ENCODE data around the gene ALLC. TPM values are rescaled to one million over a fixed set of nuclear protein-coding genes. Genes with fewer than 3 reads are reported as not detected.

Gene ALLC
- total RNA-seq, 2 donors from 2014 or later = 5.2 TPM; not detected in 1

GRCh38 chr2:3726511-3726910 lies 68.5 kb downstream of the ALLC start:
- no peak overlapping the region for H3K27ac ChIP-seq
- 87% methylated on average over 10 of the region's 10 CpGs for WGBS
- no peaks in the 10 kb centered on the region for H3K36me3 ChIP-seq
- no peaks in the 10 kb centered on the region for H3K9me3 ChIP-seq
- no peak for DNase-seq (ENCODE audit: low spot score)
- H3K4me3 ChIP-seq = no peak overlapping the region
- H3K4me1 ChIP-seq (replicated peaks) = no peaks in the 10 kb centered on the region
- peaks cover 4% of the 10 kb centered on the region for H3K27me3 ChIP-seq (replicated peaks; ENCODE audit: insufficient read depth)
- TF ChIP-seq CTCF (IDR thresholded peaks at IDR 0.05) = no peak
- no peak for TF ChIP-seq POLR2AphosphoS5 (IDR thresholded peaks at IDR 0.05)
- TF ChIP-seq POLR2A (IDR thresholded peaks at IDR 0.05) = no peak
- intact Hi-C loops (cut with DNase I) = no loop called here

DNA sequence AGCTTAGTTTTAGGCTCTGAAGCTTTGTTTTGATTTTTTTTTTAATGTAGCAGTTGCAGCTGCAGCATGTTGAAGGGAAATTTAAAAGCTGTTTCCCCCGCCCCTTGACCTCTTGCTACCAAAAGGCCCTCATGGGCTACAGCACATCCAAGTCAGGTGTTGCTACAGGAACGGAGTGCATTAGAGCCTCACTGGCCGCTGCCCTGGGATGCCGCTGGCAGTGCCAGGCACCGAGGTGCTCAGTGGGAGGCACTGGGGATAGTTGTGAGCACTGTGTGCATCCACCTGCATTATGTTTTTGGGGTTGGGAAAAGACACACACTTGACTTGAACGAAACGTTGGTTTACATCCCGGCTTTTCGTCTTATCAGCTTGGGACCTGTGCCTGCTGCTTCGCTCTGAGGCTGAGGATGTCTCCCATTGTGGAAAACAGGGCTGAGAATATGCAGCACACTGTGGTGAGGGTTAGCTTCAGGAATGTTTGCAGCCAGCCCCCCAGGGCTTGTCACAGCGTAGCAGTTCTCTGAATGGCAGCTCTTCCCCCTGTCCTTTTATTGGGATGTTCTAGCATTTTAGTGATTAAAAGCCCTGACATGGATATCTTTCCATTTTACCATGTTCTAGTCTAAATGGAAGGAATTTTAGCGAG lies 69.5 kb downstream of the ALLC start:
- Histone ChIP-seq H3K4me3 (no peak overlapping the region), H3K4me1 (replicated peaks) (no peaks in the 10 kb centered on the region), H3K27me3 (replicated peaks; ENCODE audit: insufficient read depth) (peaks cover 4% of the 10 kb centered on the region), H3K27ac (no peak overlapping the region), H3K9me3 (no peaks in the 10 kb centered on the region), H3K36me3 (no peaks in the 10 kb centered on the region)
- intact Hi-C loops (cut with DNase I) = no loop called here
- TF ChIP-seq CTCF (IDR thresholded peaks at IDR 0.05) = no peak
- TF ChIP-seq POLR2A (IDR thresholded peaks at IDR 0.05) = no peak
- TF ChIP-seq POLR2AphosphoS5 (IDR thresholded peaks at IDR 0.05) = no peak
- 72% methylated on average over 12 of the region's 12 CpGs for WGBS
- DNase-seq (ENCODE audit: low spot score) = no peak

- no peaks in the 10 kb centered on the region for H3K4me1 ChIP-seq (replicated peaks)
- H3K9me3 ChIP-seq = no peaks in the 10 kb centered on the region
- H3K36me3 ChIP-seq = no peaks in the 10 kb centered on the region
- no peak overlapping the region for H3K27ac ChIP-seq
- H3K27me3 ChIP-seq (replicated peaks; ENCODE audit: insufficient read depth) = peaks cover 4% of the 10 kb centered on the region
- TF ChIP-seq POLR2A (IDR thresholded peaks at IDR 0.05) (no peak), CTCF (IDR thresholded peaks at IDR 0.05) (peak in 3 of 4 experiments; percentile 56 to 65 (median 63))
- no peak for DNase-seq (ENCODE audit: low spot score)
- intact Hi-C loops (cut with DNase I) = no loop called here
- 25% methylated on average over 22 of the region's 22 CpGs for WGBS
- no peak overlapping the region for H3K4me3 ChIP-seq
These were observed 70.4 kb downstream of the ALLC start for GRCh38 chr2:3728104-3729054.

GRCh38 chr2:3729055-3729448 lies 71.1 kb downstream of the ALLC start:
- Histone ChIP-seq H3K27ac (no peak overlapping the region), H3K9me3 (no peaks in the 10 kb centered on the region), H3K4me3 (no peak overlapping the region), H3K27me3 (replicated peaks; ENCODE audit: insufficient read depth) (peaks cover 4% of the 10 kb centered on the region), H3K4me1 (replicated peaks) (no peaks in the 10 kb centered on the region), H3K36me3 (no peaks in the 10 kb centered on the region)
- no peak for DNase-seq (ENCODE audit: low spot score)
- 85% methylated on average over 8 of the region's 8 CpGs for WGBS
- intact Hi-C loops (cut with DNase I) = no loop called here
- no peak for TF ChIP-seq POLR2AphosphoS5 (IDR thresholded peaks at IDR 0.05)
- TF ChIP-seq POLR2A (IDR thresholded peaks at IDR 0.05) = no peak
- no peak for TF ChIP-seq CTCF (IDR thresholded peaks at IDR 0.05)

Measured in prostate gland (tissue), 2 donors.